Stimulated activated CD8-positive, alpha-beta memory T cell treated with anti-CD3 and anti-CD28 coated beads, Interleukin-7, amount 100 ng/mL, for 1 hour (primary cell): ENCODE data around the gene LRRC2.
"Not testable (repeated sequence)": the region's sequence is repeated elsewhere in the genome, so short reads cannot be mapped to it uniquely, and the experiment has no call there.

Experiments
- DNase-seq, 2 donors: peaks; one replicate each; pipeline ENCODE4 v3.0.0-alpha.2; 2020; ENCODE audit warnings: low read depth in 2 of 2

The LRRC2 gene

GRCh38 chr3:46557814-46558183 lies 8.3 kb downstream of the LRRC2 start:
- no peak for DNase-seq

GRCh38 chr3:46553154-46553553 lies 12.9 kb downstream of the LRRC2 start:
- DNase-seq: no peak

DNA sequence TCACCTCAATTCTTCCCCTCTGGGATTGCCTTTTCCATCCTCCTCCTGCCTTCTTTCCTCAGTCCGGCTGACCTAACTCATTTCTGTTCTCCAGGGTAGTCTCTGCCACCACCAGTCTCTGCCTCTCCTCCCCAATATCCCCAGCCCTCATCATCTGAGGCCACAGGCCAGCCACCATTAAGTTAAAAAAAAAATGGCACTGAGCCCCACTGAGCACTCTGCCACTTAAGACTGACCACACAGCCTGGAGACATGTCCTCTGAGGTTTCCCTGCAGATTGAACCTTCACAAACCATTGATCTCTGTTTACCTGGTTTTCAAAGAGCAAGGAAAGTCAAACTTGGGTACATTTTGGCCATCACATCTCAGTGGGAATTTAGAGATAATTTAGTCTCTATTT lies 13.6 kb downstream of the LRRC2 start:
- no peak for DNase-seq

- DNase-seq: no peak
Measured at GRCh38 chr3:46551615-46552014, 14.5 kb downstream of the LRRC2 start.

GRCh38 chr3:46549989-46550388 lies 16.1 kb downstream of the LRRC2 start:
- no peak for DNase-seq

DNA sequence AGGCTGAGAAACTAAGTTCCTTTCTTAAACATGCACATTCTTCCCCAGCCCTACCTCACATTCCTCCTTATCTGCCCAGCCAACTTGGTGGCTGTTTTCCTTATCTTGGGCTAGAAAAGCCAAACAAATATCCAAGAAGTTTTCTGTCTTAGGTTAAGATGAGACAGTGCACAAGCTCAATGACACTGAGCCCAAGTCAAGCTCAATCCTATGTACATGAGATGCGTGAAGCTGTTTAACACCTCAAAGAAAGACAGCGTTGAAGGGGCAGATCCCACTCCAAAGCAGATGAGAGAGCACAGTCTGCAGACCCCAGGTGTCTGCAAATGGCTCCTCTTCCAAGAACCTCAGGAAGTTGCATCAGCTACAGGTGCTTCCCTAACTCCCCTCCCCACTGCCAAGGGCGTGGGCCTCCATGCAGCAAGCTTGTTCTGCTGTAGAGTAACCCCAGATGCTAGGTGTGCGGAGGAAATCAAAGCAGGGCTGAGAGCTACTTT lies 16.6 kb downstream of the LRRC2 start:
- no peak for DNase-seq

DNA sequence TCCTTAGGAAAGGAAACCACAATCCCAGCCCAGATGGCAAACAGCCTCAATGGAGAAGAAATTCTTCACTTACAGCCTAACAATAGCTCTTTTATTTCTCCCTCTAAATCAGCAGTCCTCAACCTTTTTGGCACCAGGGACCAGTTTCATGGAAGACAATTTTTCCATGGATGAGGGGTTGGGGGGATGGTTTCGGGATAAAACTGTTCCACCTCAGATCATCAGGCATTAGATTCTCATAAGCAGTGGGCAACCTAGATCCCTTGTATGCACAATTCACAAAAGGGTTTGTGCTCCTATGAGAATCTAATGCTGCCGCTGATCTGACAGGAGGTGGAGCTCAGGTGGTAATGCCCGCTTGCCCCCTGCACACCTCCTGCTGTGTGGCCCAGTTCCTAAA lies 17.5 kb downstream of the LRRC2 start:
- not testable (repeated sequence) for DNase-seq

- DNase-seq: no peak
Measured at GRCh38 chr3:46546896-46547440, 19.1 kb downstream of the LRRC2 start.

DNA sequence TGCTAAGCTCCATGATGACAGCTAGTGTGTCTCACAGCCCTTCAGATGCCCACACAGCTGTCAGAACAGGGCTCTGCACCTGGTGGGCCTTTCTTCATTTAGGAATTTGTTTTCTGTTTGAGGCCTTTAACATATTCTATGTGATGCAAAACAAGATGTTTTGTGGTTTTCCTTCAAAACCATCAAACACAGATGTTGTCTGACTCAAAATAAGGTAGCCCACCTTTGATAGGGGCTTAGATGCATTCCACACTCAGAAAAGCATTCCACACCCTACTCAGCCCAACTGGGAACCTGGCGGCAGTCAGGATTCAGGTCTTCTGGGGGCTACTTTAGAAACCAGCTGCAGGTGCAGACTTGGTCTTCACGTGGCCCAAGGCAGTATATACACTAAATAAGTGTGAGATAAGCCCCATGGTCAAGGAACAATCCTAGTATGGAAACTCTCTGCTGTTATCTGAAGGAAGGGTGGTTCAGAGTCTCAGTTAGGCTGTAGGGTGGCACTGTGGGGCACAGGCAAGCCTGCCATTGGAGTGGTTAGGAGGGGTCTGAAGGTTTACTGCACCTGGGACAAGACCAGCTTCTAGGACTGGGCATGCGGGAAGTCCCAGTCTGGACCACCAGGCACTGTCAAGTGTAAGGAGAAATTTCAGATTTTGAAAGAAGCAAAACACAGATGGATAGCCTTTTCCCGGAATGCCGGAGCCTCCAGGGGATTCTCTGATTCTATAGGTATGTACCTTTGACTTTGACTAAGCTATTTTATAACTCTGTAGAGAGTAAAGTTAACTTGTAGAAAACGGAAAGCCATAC lies 20.1 kb downstream of the LRRC2 start:
- DNase-seq: no peak

DNA sequence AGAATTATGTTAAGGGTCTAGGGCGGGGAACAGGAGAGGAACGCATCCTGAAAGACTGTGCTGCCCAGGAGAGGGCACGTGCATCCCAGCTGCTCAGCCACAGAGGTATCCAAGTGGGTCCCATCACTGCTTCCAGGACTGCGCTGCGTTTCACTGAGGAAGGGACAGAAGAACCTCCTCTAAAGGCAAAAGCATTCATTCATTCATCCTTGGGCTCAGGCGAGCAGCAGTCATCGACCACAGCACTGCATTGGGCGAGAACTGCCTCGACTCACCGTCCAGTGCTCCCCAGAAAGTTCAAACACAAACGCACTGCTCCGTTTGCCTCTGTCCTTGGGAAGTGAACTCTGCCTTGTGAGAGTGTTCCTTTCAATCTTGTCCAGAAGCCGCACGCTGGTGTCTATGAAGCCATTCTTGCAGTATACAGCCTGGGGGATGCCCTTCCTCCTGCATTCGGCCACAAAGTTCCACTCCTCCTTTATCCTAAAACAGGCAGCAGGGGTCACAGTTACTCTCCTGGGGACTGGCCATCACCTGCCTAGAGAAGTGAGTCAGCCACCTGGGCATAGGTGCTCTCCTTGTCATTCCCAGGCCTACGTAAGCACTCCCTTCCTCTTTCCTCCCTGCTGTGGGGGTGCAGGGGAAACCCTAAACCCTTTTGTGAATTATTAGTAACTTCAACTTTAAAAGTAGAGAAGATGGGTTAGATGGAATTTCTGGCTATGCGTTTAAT lies 21.2 kb downstream of the LRRC2 start:
- DNase-seq: no peak

- no peak for DNase-seq
Measured at GRCh38 chr3:46542801-46543201, 23.3 kb downstream of the LRRC2 start.

- DNase-seq: no peak
Measured at GRCh38 chr3:46542344-46542743, 23.8 kb downstream of the LRRC2 start.

DNA sequence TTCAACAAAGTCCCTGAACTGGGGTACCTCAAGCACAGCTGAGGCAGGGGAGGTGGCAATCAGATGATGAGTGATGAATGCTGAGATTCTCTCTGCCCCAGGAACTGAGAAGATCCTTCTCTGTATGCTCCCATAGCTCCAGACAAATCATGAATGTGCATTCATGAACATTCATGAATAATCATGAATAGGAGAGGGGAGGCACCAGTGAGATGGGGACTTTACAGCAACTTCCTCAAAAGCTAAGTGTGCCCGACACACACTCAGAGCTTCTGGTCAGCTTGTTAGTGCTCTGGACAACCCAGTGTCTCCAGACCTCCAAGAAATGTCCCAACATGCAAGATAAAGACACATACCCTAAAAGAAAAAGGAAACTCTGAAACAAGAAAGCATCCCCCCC lies 24.3 kb downstream of the LRRC2 start:
- no peak for DNase-seq

GRCh38 chr3:46540550-46540949 lies 25.6 kb downstream of the LRRC2 start:
- no peak for DNase-seq

DNA sequence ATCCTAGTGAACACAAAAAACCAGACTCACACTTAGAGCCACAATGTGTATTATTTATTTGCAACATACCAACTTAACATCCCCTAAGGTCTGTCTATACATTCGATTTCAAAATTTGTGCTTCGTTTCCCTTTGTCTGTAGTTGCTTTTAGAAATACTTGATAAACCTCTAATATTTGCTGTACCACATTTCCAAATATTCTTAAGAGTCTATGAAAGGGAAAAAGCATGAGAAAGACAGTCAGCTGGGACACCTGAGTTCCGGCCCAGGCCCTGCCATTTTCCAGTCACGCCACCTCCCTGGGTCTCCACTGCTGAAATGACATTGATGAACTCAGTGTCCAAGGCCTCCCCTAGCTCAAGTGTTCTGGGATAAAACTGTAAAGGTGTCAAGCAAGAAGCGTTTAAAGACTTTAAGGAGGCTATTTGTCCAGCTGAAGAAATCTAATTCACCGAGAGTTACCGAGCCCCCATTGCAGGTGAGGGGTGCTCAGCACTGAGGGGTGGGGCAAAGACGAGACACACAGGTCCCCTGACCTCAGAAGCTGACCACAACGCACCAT lies 26.6 kb downstream of the LRRC2 start:
- no peak for DNase-seq

DNA sequence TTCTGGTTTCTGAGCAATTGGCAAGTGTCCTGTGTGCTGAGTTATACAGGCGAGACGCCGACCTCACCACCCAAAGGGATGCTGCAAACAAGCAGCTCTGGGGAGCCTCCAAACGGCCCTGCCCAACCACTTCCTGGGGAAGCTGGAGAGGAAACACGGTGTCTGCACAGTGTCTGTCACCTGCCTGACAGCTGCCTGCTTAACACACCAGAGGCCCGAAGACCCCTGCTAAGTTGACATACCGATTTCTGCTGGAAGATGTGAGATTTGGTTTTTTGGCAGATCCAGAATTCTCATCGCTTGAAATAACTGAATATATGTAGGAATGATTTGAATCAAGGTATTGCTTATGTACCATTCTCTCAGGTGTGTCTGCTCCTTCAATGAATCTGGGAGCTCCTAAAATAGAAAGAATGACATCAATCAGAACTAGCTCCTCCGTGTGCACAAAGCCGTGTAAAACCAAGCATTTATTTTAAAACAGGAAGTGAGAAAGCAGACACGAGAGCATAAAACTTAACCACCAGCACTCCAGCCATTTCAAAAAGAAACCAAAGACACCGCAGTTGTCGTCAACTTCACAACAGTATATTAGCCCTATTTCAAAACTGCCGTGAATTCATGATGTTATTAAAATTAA lies 27.2 kb downstream of the LRRC2 start:
- DNase-seq: peak; percentile 55 to 63

DNA sequence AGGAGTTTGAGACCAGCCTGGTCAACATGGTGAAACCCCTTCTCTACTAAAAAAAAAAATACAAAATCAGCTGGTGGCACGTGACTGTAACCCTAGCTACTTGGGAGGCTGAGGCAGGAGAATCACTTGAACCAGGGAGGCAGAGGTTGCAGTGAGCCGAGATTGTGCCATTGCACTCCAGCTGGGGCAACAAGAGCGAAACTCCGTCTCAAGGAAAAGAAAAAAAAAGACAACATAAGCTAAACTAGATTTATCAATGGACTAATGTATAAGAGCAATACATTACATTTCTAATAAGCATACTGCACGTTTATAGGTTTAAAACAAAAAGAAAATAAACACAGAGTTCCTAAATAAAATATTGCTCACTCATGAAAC lies 27.7 kb downstream of the LRRC2 start:
- DNase-seq: not testable (repeated sequence)

DNA sequence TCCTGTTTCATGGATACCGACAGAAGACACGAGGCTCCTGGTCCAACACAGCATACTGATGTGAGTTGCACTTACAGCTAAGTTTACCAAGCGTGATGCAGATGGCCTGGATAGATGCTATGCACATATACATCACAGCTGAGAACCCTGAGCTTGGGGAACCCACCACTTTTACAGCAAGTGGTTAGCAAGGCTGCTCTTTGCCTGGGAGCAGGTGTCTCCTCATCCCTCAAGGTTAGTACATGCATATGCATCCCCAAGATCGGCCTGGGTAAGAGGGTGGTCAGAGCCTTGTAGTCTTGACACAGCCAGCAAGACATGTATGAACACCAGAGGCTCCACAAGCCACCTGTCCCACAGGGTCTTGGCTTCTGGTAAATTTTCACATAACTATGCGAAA lies 28.3 kb downstream of the LRRC2 start:
- DNase-seq: no peak

- DNase-seq: no peak
Measured at GRCh38 chr3:46537316-46537715, 28.8 kb downstream of the LRRC2 start.

DNA sequence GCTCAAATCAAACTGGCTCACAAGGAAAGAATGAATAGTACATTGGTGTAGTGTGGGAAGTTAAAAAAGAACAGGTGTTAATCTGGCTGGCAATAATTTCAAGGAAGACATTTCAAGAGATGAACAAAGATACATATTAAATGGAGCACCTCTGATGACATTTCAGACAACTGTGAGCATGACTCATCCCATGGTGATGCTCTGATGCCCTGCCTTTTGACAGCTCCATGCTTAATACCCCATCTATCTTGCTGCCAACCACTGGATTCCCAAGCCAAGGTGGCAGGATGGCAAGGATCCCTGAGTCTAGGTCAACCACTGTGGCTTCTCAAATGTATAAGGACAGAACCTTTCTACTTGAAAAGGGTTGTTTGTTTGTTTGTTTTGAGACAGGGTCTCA lies 29.3 kb downstream of the LRRC2 start:
- DNase-seq: no peak

GRCh38 chr3:46535746-46536145 lies 30.4 kb downstream of the LRRC2 start:
- no peak for DNase-seq

DNA sequence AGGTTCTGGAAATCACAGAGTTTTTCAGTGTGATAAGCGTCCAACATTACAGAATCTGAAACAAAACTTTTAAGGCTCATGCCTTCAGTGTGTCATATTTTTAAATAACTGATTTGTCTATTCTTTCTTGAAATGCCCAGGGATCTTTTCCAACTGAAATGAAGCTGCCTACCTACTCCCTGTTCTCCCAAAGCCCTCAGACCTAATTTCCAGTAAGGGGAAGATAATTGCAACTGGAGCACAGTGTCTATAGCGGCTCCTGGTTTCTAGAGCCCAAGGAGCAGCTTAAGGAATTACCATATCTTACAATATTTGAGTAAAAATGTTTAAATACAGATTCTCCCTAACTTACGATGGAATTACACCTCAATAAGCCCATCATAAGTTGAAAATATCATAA lies 33.0 kb downstream of the LRRC2 start:
- no peak for DNase-seq
